Fibroblast of the conjunctiva (primary cell): ENCODE measurements around the gene ADAMTSL1.

Experiments
- DNase-seq: peaks from one replicate; pipeline ENCODE4 v3.0.0-alpha.2; 2010; ENCODE audit warnings: low read depth

The ADAMTSL1 gene

GRCh38 chr9:18610956-18611355 lies 137.0 kb downstream of the ADAMTSL1 start:
- no peak for DNase-seq

- no peak for DNase-seq
These were observed 138.0 kb downstream of the ADAMTSL1 start for GRCh38 chr9:18611971-18612370.

GRCh38 chr9:18614116-18614515 lies 140.2 kb downstream of the ADAMTSL1 start:
- DNase-seq: no peak

GRCh38 chr9:18614651-18615050 lies 140.7 kb downstream of the ADAMTSL1 start:
- DNase-seq: no peak

- no peak for DNase-seq
These were observed 143.0 kb downstream of the ADAMTSL1 start for GRCh38 chr9:18616976-18617375.

GRCh38 chr9:18617759-18618158 lies 143.8 kb downstream of the ADAMTSL1 start:
- DNase-seq: no peak

- no peak for DNase-seq
These were observed 144.9 kb downstream of the ADAMTSL1 start for GRCh38 chr9:18618862-18619261.

GRCh38 chr9:18622186-18622836 lies 148.4 kb downstream of the ADAMTSL1 start:
- no peak for DNase-seq

- peak; percentile 29 for DNase-seq
These were observed 149.5 kb downstream of the ADAMTSL1 start for GRCh38 chr9:18623221-18624079.

- no peak for DNase-seq
These were observed 152.2 kb downstream of the ADAMTSL1 start for GRCh38 chr9:18626046-18626698.

- DNase-seq: no peak
These were observed 155.2 kb downstream of the ADAMTSL1 start for GRCh38 chr9:18629136-18629535.

GRCh38 chr9:18632632-18633403 lies 158.9 kb downstream of the ADAMTSL1 start:
- DNase-seq: peak; percentile 80

- no peak for DNase-seq
These were observed 162.8 kb downstream of the ADAMTSL1 start for GRCh38 chr9:18636781-18637180.

GRCh38 chr9:18638371-18639249 lies 164.7 kb downstream of the ADAMTSL1 start:
- DNase-seq: no peak

GRCh38 chr9:18639911-18640310 lies 166.0 kb downstream of the ADAMTSL1 start:
- no peak for DNase-seq

- DNase-seq: peak; percentile 10
These were observed 185.1 kb downstream of the ADAMTSL1 start for GRCh38 chr9:18658804-18659705.

GRCh38 chr9:18660001-18660400 lies 186.0 kb downstream of the ADAMTSL1 start:
- DNase-seq: no peak

GRCh38 chr9:18662320-18662719 lies 188.4 kb downstream of the ADAMTSL1 start:
- no peak for DNase-seq

- no peak for DNase-seq
These were observed 192.0 kb downstream of the ADAMTSL1 start for GRCh38 chr9:18665947-18666346.

- peak; percentile 38 for DNase-seq
These were observed 192.4 kb downstream of the ADAMTSL1 start for GRCh38 chr9:18666348-18666747.
